PC-9 (cell line): ENCODE measurements around the gene CDH15. TPM values are rescaled to one million over a fixed set of nuclear protein-coding genes. Genes with fewer than 3 reads are reported as not detected.

Source experiments
- BruUV-seq: library from RNA; stranded (reverse); fragments of 400-500 nt; replicated peaks from 2 replicates; lab custom pipeline; 2021; lab: Mats Ljungman, UMichigan
- CTCF ChIA-PET: fragments of 300-600 bp; sonication (Branson Sonifier 250); formaldehyde crosslinking; loops from one replicate; lab custom pipeline; 2022; ENCODE audit warnings: antibody characterized with exemption; lab: Charles Lee
- POLR2A ChIA-PET: fragments of 300-600 bp; sonication (Branson Sonifier 250); formaldehyde crosslinking; loops from one replicate; lab custom pipeline; 2022; ENCODE audit warnings: antibody characterized with exemption; ENCODE audit not compliant: unreplicated experiment; lab: Charles Lee
- DNase-seq, 2 experiments: peaks; one replicate each; pipeline versions ENCODE4 v3.0.0 to v3.0.0-alpha.2; 2015 to 2022; ENCODE audit warnings: mixed read lengths in 1 of 2
- H2AFZ ChIP-seq: fragments of 200-600 bp; sonication (generic); 2 replicates; pipeline ENCODE4 v1.8.1; 2017; ENCODE audit warnings: antibody characterized with exemption
- H3F3A ChIP-seq: fragments of 200-600 bp; sonication (generic); 2 replicates; pipeline ENCODE4 v1.8.1; 2017; ENCODE audit warnings: antibody characterized with exemption, mild to moderate bottlenecking, low read depth; ENCODE audit not compliant: insufficient read depth
- H3K27ac ChIP-seq: fragments of 200-600 bp; sonication (generic); 2 replicates; pipeline ENCODE4 v1.6.1; 2016; ENCODE audit warnings: mixed run types
- H3K27me3 ChIP-seq: fragments of 200-600 bp; sonication (generic); 2 replicates; pipeline ENCODE4 v1.6.1; 2016; ENCODE audit warnings: low read depth, mixed run types; ENCODE audit not compliant: insufficient read depth
- H3K36me3 ChIP-seq: fragments of 200-600 bp; sonication (generic); 2 replicates; pipeline ENCODE4 v1.6.1; 2016; ENCODE audit warnings: low read depth, mixed run types
- H3K4me1 ChIP-seq: fragments of 200-600 bp; sonication (generic); replicated peaks from 2 replicates; pipeline ENCODE4 v1.6.1; 2016; ENCODE audit warnings: mixed run types; ENCODE audit not compliant: insufficient read depth
- H3K4me2 ChIP-seq: fragments of 200-600 bp; sonication (generic); 2 replicates; pipeline ENCODE4 v1.6.1; 2017; ENCODE audit warnings: mixed run types
- H3K4me3 ChIP-seq: fragments of 200-600 bp; sonication (generic); 2 replicates; pipeline ENCODE4 v1.6.1; 2016; ENCODE audit warnings: mixed run types
- H3K79me2 ChIP-seq: fragments of 200-600 bp; sonication (generic); 2 replicates; pipeline ENCODE4 v1.6.1; 2017; ENCODE audit warnings: low read depth, mixed run types
- H3K9me2 ChIP-seq: fragments of 200-600 bp; sonication (generic); 2 replicates; pipeline ENCODE4 v1.8.1; 2017; ENCODE audit warnings: mild to moderate bottlenecking; ENCODE audit not compliant: insufficient read depth
- H3K9me3 ChIP-seq: fragments of 200-600 bp; sonication (generic); 2 replicates; pipeline ENCODE4 v1.8.1; 2016; ENCODE audit warnings: low read depth; ENCODE audit not compliant: insufficient read depth
- H4K20me1 ChIP-seq: fragments of 200-600 bp; sonication (generic); 2 replicates; pipeline ENCODE4 v1.8.1; 2017; ENCODE audit not compliant: insufficient read depth
- CTCF ChIP-seq: fragments of 200-600 bp; sonication (generic); conservative IDR thresholded peaks from 2 replicates; pipeline ENCODE4 v1.6.1; 2017; ENCODE audit warnings: mixed run types, antibody characterized with exemption, mild to moderate bottlenecking, moderate library complexity
- EZH2 ChIP-seq: fragments of 200-600 bp; sonication (generic); IDR thresholded peaks from 2 replicates; pipeline ENCODE4 v1.8.0; 2017; ENCODE audit warnings: antibody characterized with exemption, low read depth
- intact Hi-C: fragments of 100-400 bp; cut with micrococcal nuclease; formaldehyde crosslinking; loops from one replicate; pipeline ENCODE4 v1.10.0; 2022; ENCODE audit not compliant: unreplicated experiment
- total RNA-seq: library from RNA; stranded (reverse); gene quantifications from 2 replicates; pipeline ENCODE4 v1.2.3, GENCODE V29; 2021

The CDH15 gene
- total RNA-seq, 1 experiment from 2014 or later = not detected

DNA sequence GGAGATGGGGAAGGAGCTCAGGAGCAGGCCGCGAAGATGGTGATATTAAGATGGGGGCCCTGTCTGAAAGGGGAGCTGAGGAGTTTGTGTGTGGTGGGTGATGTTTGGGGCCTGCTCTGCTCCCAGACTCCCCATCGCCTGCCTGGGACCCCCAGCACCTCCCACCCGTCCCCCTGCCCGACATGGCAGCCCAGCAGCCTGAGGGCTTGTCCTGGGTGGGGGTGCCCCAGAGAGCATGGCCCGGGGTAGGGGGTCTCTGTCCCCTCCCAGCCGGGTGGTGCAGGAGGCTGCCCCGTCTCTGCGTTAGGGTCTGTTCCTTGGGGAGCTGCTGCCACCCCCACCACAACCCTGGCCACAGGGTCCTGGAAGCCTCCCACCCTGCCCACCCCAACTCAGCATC, 5.2 kb downstream of the CDH15 start:
- Histone ChIP-seq H4K20me1 (no peaks in the 10 kb centered on the region; the same call in 1 of the 2 replicates), H3K36me3 (no peaks in the 10 kb centered on the region), H3K9me2 (no peaks in the 10 kb centered on the region), H3K9me3 (no peaks in the 10 kb centered on the region), H2AFZ (no peak overlapping the region), H3K4me2 (no peak overlapping the region), H3F3A (0 out of 2 replicates have a peak, but pooled peaks cover 3% of the 10 kb centered on the region), H3K79me2 (no peaks in the 10 kb centered on the region), H3K4me1 (0 out of 2 replicates have a peak, but pooled peaks cover 5% of the 10 kb centered on the region), H3K27me3 (peaks cover 34% of the 10 kb centered on the region), H3K27ac (no peak overlapping the region), H3K4me3 (no peak overlapping the region)
- no peak for DNase-seq
- no TSS peak for BruUV-seq
- ChIA-PET POLR2A (no interaction called here), CTCF (no interaction called here)
- intact Hi-C loops = loop anchor here (10.0 kb wide), 1 partner anchor 722 kb away; the partner anchor contains the start of gene ZFPM1
- TF ChIP-seq EZH2 (no peak), CTCF (no peak)

DNA sequence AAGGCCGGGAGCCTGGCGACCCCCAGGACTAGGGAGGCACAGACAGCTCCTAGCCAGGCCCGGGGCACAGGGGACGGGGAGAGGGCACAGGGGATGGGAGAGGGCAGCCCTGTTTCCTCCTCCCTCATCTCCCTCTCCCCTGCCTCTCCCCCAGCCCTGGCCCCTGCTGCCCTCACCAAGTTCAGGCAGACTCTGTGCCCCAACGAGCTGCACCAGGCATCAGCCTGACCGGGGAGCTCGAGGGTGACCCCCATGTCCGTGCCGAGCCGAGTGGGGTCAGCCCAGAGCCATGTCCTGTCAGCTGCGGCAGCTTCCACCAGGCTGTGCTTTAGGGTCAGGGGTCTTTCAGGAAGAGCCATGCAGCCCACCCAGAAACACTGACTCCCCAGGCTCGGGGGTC, 6.0 kb downstream of the CDH15 start:
- no TSS peak for BruUV-seq
- CTCF ChIA-PET = no interaction called here
- POLR2A ChIA-PET = no interaction called here

GRCh38 chr16:89178453-89179147, 7.1 kb downstream of the CDH15 start:
- no TSS peak for BruUV-seq

More for the DNA sequence above, 6.0 kb downstream of the CDH15 start:
- 0 out of 2 replicates have a peak, but pooled peaks cover 5% of the 10 kb centered on the region for H3K4me1 ChIP-seq
- H3K4me2 ChIP-seq = no peak overlapping the region
- TF ChIP-seq EZH2 (no peak), CTCF (no peak)
- no peaks in the 10 kb centered on the region for H3K9me2 ChIP-seq
- no peaks in the 10 kb centered on the region for H3K36me3 ChIP-seq
- intact Hi-C loops = loop anchor here (10.0 kb wide), 1 partner anchor 723 kb away; the partner anchor contains the start of gene ZFPM1
- no peak overlapping the region for H2AFZ ChIP-seq
- peaks cover 30% of the 10 kb centered on the region for H3K27me3 ChIP-seq
- H3K79me2 ChIP-seq = no peaks in the 10 kb centered on the region
- H3K4me3 ChIP-seq = no peak overlapping the region
- H4K20me1 ChIP-seq = no peaks in the 10 kb centered on the region; the same call in 1 of the 2 replicates
- H3K27ac ChIP-seq = no peak overlapping the region
- DNase-seq = no peak
- H3K9me3 ChIP-seq = no peaks in the 10 kb centered on the region
- H3F3A ChIP-seq = 0 out of 2 replicates have a peak, but pooled peaks cover under 1% of the 10 kb centered on the region

More at GRCh38 chr16:89178453-89179147, 7.1 kb downstream of the CDH15 start:
- Histone ChIP-seq H3K9me3 (no peaks in the 10 kb centered on the region), H4K20me1 (no peaks in the 10 kb centered on the region; the same call in 1 of the 2 replicates), H3K79me2 (no peaks in the 10 kb centered on the region), H3K4me1 (0 out of 2 replicates have a peak, but pooled peaks cover 5% of the 10 kb centered on the region), H2AFZ (no peak overlapping the region), H3K27ac (no peak overlapping the region), H3K36me3 (no peaks in the 10 kb centered on the region), H3K4me2 (no peak overlapping the region), H3F3A (no peaks in the 10 kb centered on the region), H3K9me2 (no peaks in the 10 kb centered on the region), H3K27me3 (peaks cover 23% of the 10 kb centered on the region), H3K4me3 (no peak overlapping the region)
- intact Hi-C loops = loop anchor here (10.0 kb wide), 1 partner anchor 724 kb away; the partner anchor contains the start of gene ZFPM1
- ChIA-PET POLR2A (no interaction called here), CTCF (no interaction called here)
- no peak for DNase-seq
- TF ChIP-seq CTCF = no peak
- TF ChIP-seq EZH2 = no peak
